GDM1 (cell line): ENCODE results near the gene ANK3.

Experiments
- DNase-seq: peaks from one replicate; lab custom pipeline; 2025; lab: John Stamatoyannopoulos, UW

The ANK3 gene

GRCh38 chr10:60377042-60377352 lies 12.7 kb downstream of the ANK3 start:
- DNase-seq, result no peak

GRCh38 chr10:60376221-60377041 lies 13.2 kb downstream of the ANK3 start:
- no peak for DNase-seq

GRCh38 chr10:60375293-60376004 lies 14.2 kb downstream of the ANK3 start:
- DNase-seq, result no peak

GRCh38 chr10:60374836-60375235 lies 14.8 kb downstream of the ANK3 start:
- no peak for DNase-seq

GRCh38 chr10:60372436-60372835 lies 17.2 kb downstream of the ANK3 start:
- no peak for DNase-seq

GRCh38 chr10:60369547-60369930 lies 20.1 kb downstream of the ANK3 start:
- no peak for DNase-seq

GRCh38 chr10:60368875-60369546 lies 20.7 kb downstream of the ANK3 start:
- no peak for DNase-seq

GRCh38 chr10:60367901-60368300 lies 21.8 kb downstream of the ANK3 start:
- no peak for DNase-seq

- no peak for DNase-seq
Measured at GRCh38 chr10:60367431-60367830, 22.2 kb downstream of the ANK3 start.

- DNase-seq, result no peak
Measured at GRCh38 chr10:60367024-60367423, 22.7 kb downstream of the ANK3 start.

GRCh38 chr10:60363187-60363586 lies 26.5 kb downstream of the ANK3 start:
- no peak for DNase-seq

GRCh38 chr10:60362461-60362860 lies 27.2 kb downstream of the ANK3 start:
- no peak for DNase-seq

- DNase-seq, result no peak
Measured at GRCh38 chr10:60359066-60359465, 30.6 kb downstream of the ANK3 start.

GRCh38 chr10:60358282-60358681 lies 31.4 kb downstream of the ANK3 start:
- no peak for DNase-seq

- no peak for DNase-seq
Measured at GRCh38 chr10:60353519-60354258, 36.0 kb downstream of the ANK3 start.

- DNase-seq, result no peak
Measured at GRCh38 chr10:60352105-60352504, 37.6 kb downstream of the ANK3 start.

- DNase-seq, result no peak
Measured at GRCh38 chr10:60351191-60351853, 38.4 kb downstream of the ANK3 start.

GRCh38 chr10:60350400-60350799 lies 39.3 kb downstream of the ANK3 start:
- no peak for DNase-seq

GRCh38 chr10:60349426-60349825 lies 40.2 kb downstream of the ANK3 start:
- no peak for DNase-seq

- no peak for DNase-seq
Measured at GRCh38 chr10:60348982-60349381, 40.7 kb downstream of the ANK3 start.

GRCh38 chr10:60347270-60347669 lies 42.4 kb downstream of the ANK3 start:
- DNase-seq, result no peak

GRCh38 chr10:60346661-60347060 lies 43.0 kb downstream of the ANK3 start:
- DNase-seq, result no peak
